GM19043 (cell line): Measurements from ENCODE around the gene COL15A1.
"Not testable (repeated sequence)": the region's sequence is repeated elsewhere in the genome, so short reads cannot be mapped to it uniquely, and the experiment has no call there.

Source experiments
- ATAC-seq: cut with Tn5 transposase; IDR thresholded peaks from one replicate; pipeline ENCODE4 v1.9.1; 2021; ENCODE audit warnings: low read depth; ENCODE audit not compliant: unreplicated experiment

Gene COL15A1

DNA sequence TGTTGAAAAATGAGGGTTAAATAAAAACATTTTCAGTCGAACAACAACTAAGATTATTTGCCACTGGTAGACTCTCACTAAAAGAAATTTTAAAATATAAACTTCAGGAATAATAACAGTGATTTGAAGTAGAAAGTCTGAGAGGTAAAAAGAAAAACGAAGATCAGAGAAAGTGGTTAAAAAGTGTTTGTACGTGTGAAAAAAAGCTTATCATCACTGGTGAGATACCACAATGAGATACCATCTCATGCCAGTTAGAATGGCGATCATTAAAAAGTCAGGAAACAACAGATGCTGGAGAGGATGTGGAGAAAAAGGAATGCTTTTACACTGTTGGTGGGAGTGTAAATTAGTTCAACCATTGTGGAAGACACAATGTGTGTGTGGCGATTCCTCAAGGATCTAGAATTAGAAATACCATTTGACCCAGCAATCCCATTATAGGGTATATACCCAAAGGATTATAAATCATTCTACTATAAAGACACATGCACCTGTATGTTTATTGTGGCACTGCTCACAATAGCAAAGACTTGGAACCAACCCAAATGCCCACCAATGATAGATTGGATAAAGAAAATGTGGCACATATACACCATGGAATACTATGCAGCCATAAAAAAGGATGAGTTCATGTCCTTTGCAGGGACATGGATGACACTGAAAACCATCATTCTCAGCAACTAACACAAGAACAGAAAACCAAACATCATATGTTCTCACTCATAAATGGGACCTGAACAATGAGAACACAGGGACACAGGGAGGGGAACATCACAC is 156.3 kb downstream of the COL15A1 start:
- ATAC-seq = not testable (repeated sequence)

- no peak for ATAC-seq
Observed at GRCh38 chr9:99101271-99101670, 157.6 kb downstream of the COL15A1 start.

DNA sequence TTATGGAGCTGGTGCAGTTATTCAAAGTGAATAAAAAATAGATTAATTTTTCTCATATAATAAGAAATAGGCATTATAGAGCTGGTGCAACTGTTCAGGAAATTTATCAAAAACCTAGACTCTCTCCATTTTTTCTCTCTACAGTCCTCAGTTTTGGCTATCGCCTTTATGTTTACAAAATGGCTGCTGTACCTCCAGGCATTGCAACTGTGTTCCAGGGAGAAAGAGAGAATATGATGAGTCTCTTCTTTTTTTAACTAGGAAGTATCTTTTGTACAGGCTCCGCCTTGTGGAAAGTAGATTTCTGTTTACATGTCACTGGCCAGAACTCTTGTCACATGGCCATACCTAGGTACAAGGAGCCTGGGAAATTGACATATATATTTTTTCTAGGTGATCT is 158.1 kb downstream of the COL15A1 start:
- ATAC-seq = no peak

- ATAC-seq = no peak
Observed at GRCh38 chr9:99103054-99103895, 159.6 kb downstream of the COL15A1 start.

GRCh38 chr9:99103901-99104458 is 160.3 kb downstream of the COL15A1 start:
- ATAC-seq = no peak

DNA sequence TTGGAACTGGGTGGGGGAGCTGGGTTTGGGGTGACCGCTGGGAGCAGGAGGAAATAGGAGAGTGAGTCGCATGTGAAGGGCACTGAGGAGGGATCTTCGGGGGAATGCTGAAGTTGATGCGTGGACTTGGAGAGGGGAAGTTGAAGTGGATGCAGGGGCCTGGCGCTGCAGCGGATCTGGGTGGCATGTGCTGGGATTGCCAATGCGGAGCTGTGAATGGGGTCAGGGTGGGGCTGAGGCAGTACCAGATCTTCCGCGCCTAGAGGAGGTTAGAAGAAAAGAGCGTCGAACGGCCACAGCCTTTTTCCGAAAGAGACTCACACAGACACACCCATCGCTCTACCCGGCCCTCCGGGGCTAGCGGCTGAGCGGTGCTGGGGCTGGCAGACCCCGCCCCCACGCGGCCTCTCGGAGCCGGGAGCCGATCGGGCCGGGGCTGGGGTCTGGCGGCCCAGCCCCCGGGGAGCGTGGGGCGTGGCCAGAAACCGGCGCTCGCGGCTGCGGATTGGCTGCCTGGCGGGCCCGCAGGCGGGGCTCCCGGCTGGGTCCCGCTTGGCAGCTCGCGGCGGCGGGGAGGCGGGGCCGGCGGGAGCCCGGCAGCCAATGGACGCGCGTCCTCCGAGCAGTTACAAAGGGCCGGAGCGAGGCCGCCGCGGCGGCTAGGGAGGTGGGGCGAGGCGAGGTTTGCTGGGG is 160.9 kb downstream of the COL15A1 start, which contains the start of gene TGFBR1:
Gene TGFBR1 (plus strand): TSS at position 655 of the 693 bp plus-strand sequence. CDS start 93 bp downstream, outside the sequence.
- ATAC-seq = peak; percentile 88

GRCh38 chr9:99105152-99106043 is 161.7 kb downstream of the COL15A1 start:
- peak; percentile 40 for ATAC-seq

GRCh38 chr9:99106044-99106375 is 162.3 kb downstream of the COL15A1 start:
- ATAC-seq = no peak

GRCh38 chr9:99107421-99107820 is 163.7 kb downstream of the COL15A1 start:
- no peak for ATAC-seq

DNA sequence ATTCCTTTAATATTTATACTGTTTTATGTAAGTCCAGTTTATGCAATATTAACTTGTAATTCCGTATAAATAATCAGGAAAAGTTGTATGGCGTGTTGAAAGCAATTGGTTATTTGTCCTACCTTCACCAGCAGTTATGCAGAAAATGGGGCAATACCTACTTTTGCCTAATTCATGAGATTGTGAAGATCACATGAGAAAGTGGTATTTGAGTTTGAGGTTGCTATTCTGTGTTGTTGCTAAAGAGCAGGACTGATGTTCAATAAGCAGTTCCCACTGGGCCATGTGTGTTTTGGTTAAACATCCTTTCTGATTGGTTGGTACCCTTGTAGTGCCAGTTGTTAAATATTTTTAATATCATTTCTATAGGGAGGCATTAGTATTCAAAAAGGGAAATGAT is 164.4 kb downstream of the COL15A1 start:
- ATAC-seq = no peak

DNA sequence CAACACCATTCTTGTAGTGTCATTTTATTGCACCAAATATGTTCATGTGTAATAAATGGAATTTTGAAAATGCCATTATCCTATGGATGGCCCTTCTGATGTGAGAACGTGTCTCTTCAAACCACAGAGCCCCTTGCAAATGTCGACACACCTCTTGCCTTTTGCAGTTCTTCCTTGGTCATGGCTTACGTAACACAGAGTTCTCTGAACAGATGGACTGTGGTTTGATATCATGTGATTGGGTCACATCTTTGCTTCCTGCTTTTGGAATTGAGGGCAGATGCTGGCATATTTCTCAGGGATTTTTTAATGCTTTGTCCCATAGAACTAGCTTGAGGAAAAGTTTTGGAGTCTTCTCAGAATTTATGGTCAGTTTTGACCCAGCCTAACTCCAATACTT is 165.8 kb downstream of the COL15A1 start:
- ATAC-seq = no peak

- no peak for ATAC-seq
Observed at GRCh38 chr9:99112750-99113413, 169.2 kb downstream of the COL15A1 start.

- no peak for ATAC-seq
Observed at GRCh38 chr9:99113414-99114048, 169.8 kb downstream of the COL15A1 start.

DNA sequence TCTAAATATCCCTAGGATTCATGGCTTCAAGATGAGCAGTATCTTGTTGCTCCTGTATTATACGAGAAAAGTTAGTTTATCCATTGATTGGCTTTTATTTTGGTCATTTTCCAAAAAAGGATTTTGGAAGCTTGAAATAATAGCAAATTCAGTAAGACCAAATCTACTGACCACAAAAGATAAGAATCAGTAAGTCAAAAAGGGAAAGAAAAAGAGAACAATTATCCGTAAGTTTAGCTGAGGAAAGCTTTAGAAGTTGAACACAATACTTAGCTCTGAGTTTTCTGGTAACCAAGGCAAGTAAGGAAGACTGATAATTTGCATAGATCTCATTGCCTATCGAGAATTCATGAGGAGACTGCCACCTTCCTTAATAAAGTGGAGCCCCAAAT is 170.3 kb downstream of the COL15A1 start:
- no peak for ATAC-seq

DNA sequence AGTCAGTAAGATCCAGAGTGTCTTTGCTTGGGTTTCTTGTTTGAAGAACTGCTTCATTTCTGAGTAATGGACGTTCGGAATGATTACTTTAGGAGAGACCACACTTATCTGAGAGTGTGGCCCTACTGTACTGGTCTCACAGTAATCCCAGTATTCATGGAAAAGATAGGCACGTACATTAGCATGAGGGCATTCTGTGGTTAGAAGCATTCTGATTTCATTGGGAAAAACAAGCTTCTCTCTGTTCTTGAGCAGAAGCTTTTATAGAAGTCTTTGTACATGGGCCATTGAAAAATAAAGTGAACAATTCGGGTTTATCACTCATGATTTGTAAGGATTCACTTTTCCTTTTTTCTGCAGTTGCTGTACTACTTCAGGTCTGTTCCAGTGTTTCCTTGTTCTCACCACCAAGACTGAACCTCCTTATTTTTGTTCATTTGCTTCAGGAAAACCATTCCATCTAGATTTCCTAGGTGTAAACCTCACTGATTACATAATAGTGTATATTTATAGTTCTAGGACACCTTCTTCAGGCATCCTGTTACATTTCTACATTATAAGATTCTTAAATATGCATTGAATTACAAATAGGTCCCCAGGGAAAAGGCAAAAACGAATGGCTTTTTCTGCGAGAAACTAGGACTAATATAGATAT is 171.3 kb downstream of the COL15A1 start:
- no peak for ATAC-seq

GRCh38 chr9:99116003-99116411 is 172.3 kb downstream of the COL15A1 start:
- ATAC-seq = no peak

DNA sequence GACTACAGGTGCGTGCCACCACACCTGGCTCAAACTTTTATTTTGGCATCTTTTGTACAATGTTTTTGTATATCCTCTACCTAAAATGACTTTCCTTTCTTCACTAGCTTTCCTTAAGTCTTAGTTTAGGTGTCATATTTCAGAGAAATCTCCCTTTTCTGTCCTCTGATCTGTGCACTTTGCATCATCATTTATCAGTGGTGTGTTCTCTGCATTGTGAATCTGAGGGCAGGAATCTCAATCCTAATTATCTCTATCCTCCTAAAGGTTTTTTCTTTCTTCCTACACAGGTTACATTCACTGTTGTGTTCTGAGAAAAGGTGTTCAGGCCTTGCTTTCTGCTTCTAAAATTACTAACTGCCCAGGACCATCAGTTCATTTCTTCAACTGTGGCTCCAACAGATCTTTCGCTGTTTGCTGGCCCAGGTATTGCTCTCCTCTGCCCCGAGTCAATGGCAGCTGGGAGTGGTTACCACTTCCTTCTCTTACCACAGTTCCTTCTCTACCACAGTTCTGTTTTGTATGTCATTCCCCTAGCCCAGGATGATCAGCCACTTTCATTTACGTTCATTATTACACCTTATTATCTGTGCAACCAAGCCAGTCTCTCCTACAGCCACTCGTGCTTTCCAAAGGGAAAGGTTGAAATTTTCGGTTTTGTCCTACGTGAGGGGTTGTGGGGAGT is 175.2 kb downstream of the COL15A1 start:
- peak; percentile 100 for ATAC-seq
